OCI-LY7 (cell line): ENCODE measurements around the gene THYN1. TPM values are rescaled to one million over a fixed set of nuclear protein-coding genes. Genes with fewer than 3 reads are reported as not detected.

Experiments
- BruUV-seq: library from RNA; stranded (reverse); fragments of 400-500 nt; replicated peaks from 2 replicates; lab custom pipeline; 2021; lab: Mats Ljungman, UMichigan
- CTCF ChIA-PET: fragments of 300-600 bp; sonication (Branson Sonifier 250); formaldehyde crosslinking; loops from one replicate; lab custom pipeline; 2022; ENCODE audit warnings: antibody characterized with exemption; ENCODE audit not compliant: unreplicated experiment; lab: Charles Lee
- POLR2A ChIA-PET: fragments of 300-600 bp; sonication (Branson Sonifier 250); formaldehyde crosslinking; loops from one replicate; lab custom pipeline; 2022; ENCODE audit warnings: antibody characterized with exemption; lab: Charles Lee
- DNase-seq: peaks from one replicate; pipeline ENCODE4 v3.0.0-alpha.2; 2015; ENCODE audit warnings: low spot score
- H2AFZ ChIP-seq: fragments of 200-600 bp; sonication (generic), shearing (Covaris generic); 2 replicates; pipeline ENCODE4 v1.6.1; 2014; ENCODE audit warnings: mild to moderate bottlenecking, antibody characterized with exemption, low read length, moderate library complexity
- H3K27ac ChIP-seq: fragments of 200-600 bp; sonication (generic); 2 replicates; pipeline ENCODE4 v1.5.1; 2014; ENCODE audit warnings: mixed run types, low read depth, mild to moderate bottlenecking, moderate library complexity, low read length, inconsistent platforms; ENCODE audit not compliant: poor library complexity, severe bottlenecking
- H3K36me3 ChIP-seq: fragments of 200-600 bp; sonication (generic); 2 replicates; pipeline ENCODE4 v1.6.1; 2014; ENCODE audit warnings: mild to moderate bottlenecking, antibody characterized with exemption, low read length, moderate library complexity, mixed read lengths; ENCODE audit not compliant: insufficient read depth
- H3K4me1 ChIP-seq: fragments of 200-600 bp; sonication (generic); 2 replicates; pipeline ENCODE4 v1.5.1; 2014; ENCODE audit warnings: mild to moderate bottlenecking, low read length; ENCODE audit not compliant: insufficient read depth, poor library complexity, severe bottlenecking
- H3K4me2 ChIP-seq: fragments of 200-600 bp; sonication (generic); 2 replicates; pipeline ENCODE4 v1.6.1; 2014; ENCODE audit warnings: mild to moderate bottlenecking, low read length
- H3K4me3 ChIP-seq: fragments of 200-600 bp; sonication (generic); 2 replicates; pipeline ENCODE4 v1.5.1; 2014; ENCODE audit warnings: mild to moderate bottlenecking, low read depth, low read length; ENCODE audit not compliant: poor library complexity, severe bottlenecking
- H3K79me2 ChIP-seq: fragments of 200-600 bp; sonication (generic); 2 replicates; pipeline ENCODE4 v1.6.1; 2016; ENCODE audit warnings: low read depth, mild to moderate bottlenecking, low read length, moderate library complexity, mixed read lengths; ENCODE audit not compliant: insufficient read depth
- H3K9me2 ChIP-seq: fragments of 200-600 bp; sonication (generic); 2 replicates; pipeline ENCODE4 v1.6.1; 2016; ENCODE audit warnings: mild to moderate bottlenecking, low read length, mixed read lengths; ENCODE audit not compliant: insufficient read depth
- H3K9me3 ChIP-seq: fragments of 200-600 bp; sonication (generic); 2 replicates; pipeline ENCODE4 v1.6.1; 2014; ENCODE audit warnings: mild to moderate bottlenecking, mixed run types, low read length, mixed read lengths
- H4K20me1 ChIP-seq: fragments of 200-600 bp; sonication (generic); 2 replicates; pipeline ENCODE4 v1.6.1; 2014; ENCODE audit warnings: mild to moderate bottlenecking, antibody characterized with exemption, low read length, moderate library complexity, mixed read lengths; ENCODE audit not compliant: insufficient read depth
- CTCF ChIP-seq: fragments of 200-600 bp; sonication (generic); conservative IDR thresholded peaks from 2 replicates; pipeline ENCODE4 v1.5.1; 2014; ENCODE audit warnings: mild to moderate bottlenecking, antibody characterized with exemption, low read length, moderate library complexity, mixed read lengths
- EZH2phosphoT487 ChIP-seq: fragments of 200-600 bp; sonication (generic); IDR thresholded peaks from 2 replicates; pipeline ENCODE4 v1.6.1; 2018; ENCODE audit warnings: low read depth, borderline replicate concordance, mild to moderate bottlenecking, mixed run types, antibody characterized with exemption, low read length, moderate library complexity, mixed read lengths
- intact Hi-C: fragments of 100-400 bp; cut with micrococcal nuclease; formaldehyde crosslinking; loops from one replicate; pipeline ENCODE4 v1.10.0; 2022; ENCODE audit not compliant: unreplicated experiment
- total RNA-seq, 2 experiments: library from RNA; depleted of rRNA in 1 of 2; stranded (reverse); fragments of >200 nt in 1 of 2; shearing (Covaris generic) in 1 of 2; gene quantifications; 2 replicates each; pipeline ENCODE4 v1.2.3, GENCODE V29; 2014 to 2022

THYN1 gene
- total RNA-seq, 2 experiments from 2014 or later = 51.6 to 101 TPM

GRCh38 chr11:134224710-134225664 lies 28.2 kb downstream of the THYN1 start:
- no peaks in the 10 kb centered on the region for H3K9me2 ChIP-seq
- CTCF ChIA-PET = interaction anchor here (0.8 kb wide), 1 partner anchor 18 kb away, joined by 3 read pairs; no protein-coding TSS in a partner anchor
- POLR2A ChIA-PET = interaction anchor here (0.6 to 2.2 kb wide), 10 partner anchors 9 to 29 kb away, joined by 3 to 6 read pairs (median 4); partner anchors contain the start of genes ACAD8 and THYN1
- TF ChIP-seq CTCF = no peak
- no peak for TF ChIP-seq EZH2phosphoT487
- peak overlapping the region; percentile 97 for H3K4me3 ChIP-seq
- DNase-seq = peak; percentile 39
- peaks cover 71% of the 10 kb centered on the region for H4K20me1 ChIP-seq
- no peaks in the 10 kb centered on the region for H3K9me3 ChIP-seq
- H3K79me2 ChIP-seq = peaks cover 62% of the 10 kb centered on the region
- H3K27ac ChIP-seq = no peak overlapping the region
- peak overlapping the region; percentile 93 for H2AFZ ChIP-seq
- intact Hi-C loops = loop anchor here (1.0 kb wide), 1 partner anchor 28 kb away; the partner anchor contains the start of genes ACAD8 and THYN1
- H3K36me3 ChIP-seq = peaks cover 27% of the 10 kb centered on the region
- H3K4me1 ChIP-seq = peaks cover 73% of the 10 kb centered on the region
- BruUV-seq = no TSS peak
- peak overlapping the region; percentile 87 for H3K4me2 ChIP-seq

- Histone ChIP-seq H3K4me3 (peak within 1 kb of the TSS; percentile 97), H3K9me2 (no peaks in the 10 kb centered on the region), H3K36me3 (peaks cover 35% of the 10 kb centered on the region), H3K9me3 (no peaks in the 10 kb centered on the region), H3K4me2 (peak within 1 kb of the TSS; percentile 98), H3K27ac (peak within 1 kb of the TSS; percentile 81), H3K79me2 (peaks cover 60% of the 10 kb centered on the region), H4K20me1 (peaks cover 62% of the 10 kb centered on the region), H2AFZ (peak within 1 kb of the TSS; percentile 93), H3K4me1 (peaks cover 63% of the 10 kb centered on the region)
- BruUV-seq = no TSS peak
- POLR2A ChIA-PET = interaction anchor here (0.6 to 2.2 kb wide), 9 partner anchors 10 to 40 kb away, joined by 3 to 7 read pairs (median 4); partner anchors contain the start of gene ACAD8
- peak; percentile 97 for DNase-seq
- TF ChIP-seq EZH2phosphoT487 (no peak), CTCF (no peak)
- CTCF ChIA-PET = interaction anchor here (0.8 to 1.6 kb wide), 2 partner anchors 15 to 19 kb away, joined by 3 read pairs; no protein-coding TSS in a partner anchor
- intact Hi-C loops = loop anchor here (1.0 kb wide), 1 partner anchor 29 kb away; the partner anchor contains the start of genes ACAD8 and THYN1
Measured at GRCh38 chr11:134223836-134224709, 29.1 kb downstream of the THYN1 start, which contains the start of the genes NCAPD3 and VPS26B. Gene NCAPD3 (minus strand): TSS chr11:134223967. CDS start chr11:134223926, 41 bp downstream. Gene VPS26B (plus strand): TSS chr11:134224671. CDS start chr11:134225123, 452 bp downstream.
